IMR-90 (cell line): ENCODE measurements around the gene RRP1. TPM values are rescaled to one million over a fixed set of nuclear protein-coding genes. Genes with fewer than 3 reads are reported as not detected.

Experiments
- ATAC-seq: fragments of 200-7000 bp; cut with Tn5 transposase; 2 replicates; pipeline ENCODE4 v1.9.1; 2020; ENCODE audit warnings: low read depth, mild to moderate bottlenecking, moderate library complexity
- BruUV-seq: library from RNA; stranded (reverse); fragments of 400-500 nt; replicated peaks from 2 replicates; lab custom pipeline; 2021; lab: Mats Ljungman, UMichigan
- CTCF ChIA-PET: fragments of 300-600 bp; formaldehyde crosslinking; extraction: SDS; loops from one replicate; lab custom pipeline; 2021; ENCODE audit warnings: antibody characterized with exemption; lab: Yijun Ruan, JAX
- POLR2A ChIA-PET: fragments of 300-600 bp; sonication (Branson Sonifier 250); formaldehyde crosslinking; loops from one replicate; lab custom pipeline; 2022; ENCODE audit warnings: antibody characterized with exemption; ENCODE audit not compliant: unreplicated experiment; lab: Charles Lee
- DNase-seq: peaks from one replicate; pipeline ENCODE4 v3.0.0; 2013
- H2AFZ ChIP-seq: replicated peaks from 2 replicates; pipeline ENCODE3; 2013; ENCODE audit warnings: low read length, mild to moderate bottlenecking; ENCODE audit not compliant: poor library complexity
- H2AK5ac ChIP-seq: 2 replicates; pipeline ENCODE4 v1.6.1; 2013; ENCODE audit warnings: low read depth, low read length, inconsistent platforms
- H2AK9ac ChIP-seq: replicated peaks from 2 replicates; pipeline ENCODE3; 2013; ENCODE audit warnings: mild to moderate bottlenecking, low read depth, low read length, moderate library complexity; ENCODE audit not compliant: poor library complexity
- H2BK120ac ChIP-seq: 2 replicates; pipeline ENCODE4 v1.6.1; 2013; ENCODE audit warnings: low read depth, low read length, inconsistent platforms
- H2BK15ac ChIP-seq: 3 replicates; pipeline ENCODE4 v1.6.1; 2013; ENCODE audit warnings: low read depth, low read length, inconsistent platforms
- H2BK20ac ChIP-seq: 2 replicates; pipeline ENCODE4 v1.6.1; 2013; ENCODE audit warnings: low read depth, mild to moderate bottlenecking, inconsistent platforms, low read length, moderate library complexity
- H2BK5ac ChIP-seq: 2 replicates; pipeline ENCODE4 v1.6.1; 2013; ENCODE audit warnings: mild to moderate bottlenecking, low read depth, low read length, inconsistent platforms; ENCODE audit not compliant: poor library complexity, severe bottlenecking
- H3K14ac ChIP-seq: replicated peaks from 2 replicates; pipeline ENCODE4 v1.6.1; 2013; ENCODE audit warnings: low read depth, low read length, inconsistent platforms
- H3K18ac ChIP-seq: 2 replicates; pipeline ENCODE4 v1.6.1; 2013; ENCODE audit warnings: low read depth, low read length, control low read depth
- H3K23ac ChIP-seq: 2 replicates; pipeline ENCODE4 v1.6.1; 2013; ENCODE audit warnings: low read depth, low read length, inconsistent platforms
- H3K27ac ChIP-seq: 2 replicates; pipeline ENCODE4 v1.5.1; 2013; ENCODE audit warnings: mild to moderate bottlenecking, control low read depth, low read length; ENCODE audit not compliant: insufficient read depth
- H3K27me3 ChIP-seq: 2 replicates; pipeline ENCODE4 v1.6.1; 2013; ENCODE audit warnings: low read length; ENCODE audit not compliant: control insufficient read depth, insufficient read depth
- H3K36me3 ChIP-seq: 2 replicates; pipeline ENCODE4 v1.6.1; 2013; ENCODE audit warnings: low read length, mixed read lengths; ENCODE audit not compliant: control insufficient read depth, insufficient read depth
- H3K4ac ChIP-seq: 2 replicates; pipeline ENCODE4 v1.6.1; 2013; ENCODE audit warnings: low read depth, low read length, inconsistent platforms
- H3K4me1 ChIP-seq: 2 replicates; pipeline ENCODE4 v1.6.1; 2013; ENCODE audit warnings: low read length, mixed read lengths; ENCODE audit not compliant: control insufficient read depth, insufficient read depth
- H3K4me2 ChIP-seq: 2 replicates; pipeline ENCODE4 v1.6.1; 2013; ENCODE audit warnings: low read depth, mild to moderate bottlenecking, control low read depth, low read length, moderate library complexity
- H3K4me3 ChIP-seq: 2 replicates; pipeline ENCODE4 v1.5.1; 2013; ENCODE audit warnings: low read depth, mild to moderate bottlenecking, control low read depth, low read length, moderate library complexity; ENCODE audit not compliant: insufficient read depth
- H3K56ac ChIP-seq: 2 replicates; pipeline ENCODE4 v1.6.1; 2013; ENCODE audit warnings: low read length, inconsistent platforms; ENCODE audit not compliant: insufficient read depth; ENCODE audit errors: extremely low read depth
- H3K79me1 ChIP-seq, 2 experiments: 2 replicates each; pipeline ENCODE4 v1.6.1; 2013; ENCODE audit warnings: low read length in 2 of 2, inconsistent platforms in 1 of 2, low read depth in 1 of 2
- H3K9ac ChIP-seq: 2 replicates; pipeline ENCODE4 v1.6.1; 2013; ENCODE audit warnings: low read depth, low read length, control low read depth
- H3K9me1 ChIP-seq: 2 replicates; pipeline ENCODE4 v1.6.1; 2013; ENCODE audit warnings: low read length, inconsistent platforms; ENCODE audit not compliant: insufficient read depth
- H3K9me3 ChIP-seq: 2 replicates; pipeline ENCODE4 v1.6.1; 2013; ENCODE audit warnings: low read length; ENCODE audit not compliant: control insufficient read depth, insufficient read depth
- H4K20me1 ChIP-seq: 2 replicates; pipeline ENCODE4 v1.6.1; 2013; ENCODE audit warnings: low read length, inconsistent platforms; ENCODE audit not compliant: insufficient read depth
- H4K5ac ChIP-seq: 2 replicates; pipeline ENCODE4 v1.6.1; 2013; ENCODE audit warnings: mild to moderate bottlenecking, low read depth, low read length, control low read depth
- H4K8ac ChIP-seq, 2 experiments: 2 replicates each; pipeline ENCODE4 v1.6.1; 2013; ENCODE audit warnings: low read depth in 2 of 2, low read length in 2 of 2, control low read depth in 1 of 2, inconsistent platforms in 1 of 2
- H4K91ac ChIP-seq: 2 replicates; pipeline ENCODE4 v1.6.1; 2013; ENCODE audit warnings: low read depth, low read length, inconsistent platforms; ENCODE audit not compliant: insufficient read depth
- CEBPB ChIP-seq: IDR thresholded peaks from 2 replicates; pipeline ENCODE4 v1.6.1; 2012; ENCODE audit warnings: low read depth, low read length, improper control_type of control experiment
- FOS ChIP-seq: fragments of 150-350 bp; IDR thresholded peaks from 2 replicates; pipeline ENCODE4 v1.6.1; 2016; ENCODE audit warnings: low read depth, low read length
- MAFK ChIP-seq: IDR thresholded peaks from 2 replicates; pipeline ENCODE4 v1.6.1; 2012; ENCODE audit warnings: low read depth, low read length, improper control_type of control experiment
- RAD21 ChIP-seq: IDR thresholded peaks from 2 replicates; pipeline ENCODE4 v1.6.1; 2012; ENCODE audit warnings: low read length, improper control_type of control experiment
- RCOR1 ChIP-seq: IDR thresholded peaks from 2 replicates; pipeline ENCODE4 v1.6.1; 2012; ENCODE audit warnings: mild to moderate bottlenecking, low read length, improper control_type of control experiment; ENCODE audit not compliant: insufficient replicate concordance
- RFX5 ChIP-seq: IDR thresholded peaks from 2 replicates; pipeline ENCODE4 v1.8.0; 2012; ENCODE audit warnings: low read depth, mild to moderate bottlenecking, low read length, moderate library complexity
- WGBS, 2 experiments: methylation state at CpG; one replicate each; pipeline versions ENCODE4 v1.1.5 to v1.1.7; 2013; ENCODE audit warnings: missing lambda C conversion rate in 2 of 2; ENCODE audit not compliant: insufficient read length in 1 of 2; ENCODE audit errors: extremely low coverage in 2 of 2; 5-methylcytosine and 5-hydroxymethylcytosine counted together
- dilution Hi-C: fragments of 300-500 bp; cut with HindIII; formaldehyde crosslinking; loops from one replicate; pipeline ENCODE4 v1.14.3; 2018; ENCODE audit warnings: low sequenced_read_pairs; ENCODE audit not compliant: unreplicated experiment
- in situ Hi-C: fragments of 300-500 bp; cut with MboI; formaldehyde crosslinking; loops from 3 replicates; pipeline ENCODE4 v1.14.3; 2019; ENCODE audit warnings: low sequenced_read_pairs, inconsistent platforms, mixed read lengths
- intact Hi-C: fragments of 100-400 bp; cut with micrococcal nuclease; formaldehyde crosslinking; loops from 2 replicates; pipeline ENCODE4 v1.10.0; 2022
- polyA plus RNA-seq, 3 experiments: library from polyadenylated mRNA; depleted of rRNA; stranded (reverse); fragments of >200 nt; gene quantifications; 2 replicates each; pipeline ENCODE4 v1.2.3, GENCODE V29; 2012; ENCODE audit warnings: low replicate concordance in 1 of 3
- total RNA-seq: library from RNA; depleted of rRNA; stranded (reverse); fragments of >200 nt; gene quantifications from 2 replicates; pipeline ENCODE4 v1.2.3, GENCODE V29; 2012
- TF ChIP-seq, protein P1 (sequence below): fragments of 150-350 bp; IDR thresholded peaks from 2 replicates; pipeline ENCODE4 v1.6.1; 2017; ENCODE audit warnings: mild to moderate bottlenecking, antibody characterized with exemption, low read length, low read depth
- TF ChIP-seq, protein P2 (sequence below): fragments of 150-350 bp; IDR thresholded peaks from 2 replicates; pipeline ENCODE4 v1.6.1; 2016; ENCODE audit warnings: low read depth, mild to moderate bottlenecking, low read length, moderate library complexity, borderline replicate concordance

RRP1 gene
- total and polyA plus RNA-seq, 2 of the 4 experiments (the other 2 are of a cell fraction) = 20.2 to 23.3 TPM

DNA sequence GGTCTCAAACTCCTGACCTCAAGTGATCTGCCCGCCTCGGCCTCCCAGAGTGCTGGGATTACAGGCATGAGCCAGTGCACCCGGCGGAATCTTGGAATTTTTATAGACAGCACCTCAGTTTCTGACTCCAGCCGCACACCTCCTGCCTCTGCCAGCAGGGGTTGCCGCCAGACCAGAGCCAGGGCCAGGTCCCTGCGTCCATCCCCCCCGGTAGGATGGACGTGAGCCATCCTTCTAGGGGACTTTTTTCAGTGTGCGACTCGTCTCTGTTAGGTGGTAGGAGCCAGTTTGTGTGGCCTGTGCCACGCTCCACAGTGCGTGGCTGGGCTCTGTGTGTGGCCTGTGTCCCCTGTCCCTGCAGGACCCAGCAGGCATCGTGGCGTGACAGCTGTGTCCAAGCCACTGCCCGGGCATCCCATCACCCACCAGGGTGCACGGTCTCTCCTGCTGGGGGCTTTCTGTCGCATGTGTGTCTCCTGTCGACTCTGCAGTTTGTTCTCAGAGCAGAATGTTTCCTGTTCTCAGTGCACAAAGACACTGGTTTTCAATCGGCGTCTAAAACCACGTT is 28.9 kb upstream of the RRP1 start:
- H2AK5ac ChIP-seq = no peak overlapping the region
- no peak overlapping the region for H2BK15ac ChIP-seq
- H3K4me1 ChIP-seq = peaks cover 8% of the 10 kb centered on the region; the same call in 1 of the 2 replicates
- in situ Hi-C loops (no loop called here), dilution Hi-C loops (no loop called here), intact Hi-C loops (no loop called here)
- H3K4ac ChIP-seq = no peak overlapping the region
- no peak overlapping the region for H3K4me2 ChIP-seq
- no peak overlapping the region for H4K5ac ChIP-seq
- H2BK5ac ChIP-seq = no peak overlapping the region
- TF ChIP-seq MAFK (no peak), RCOR1 (no peak), RFX5 (no peak), RAD21 (no peak), FOS (no peak), CEBPB (no peak)
- TF ChIP-seq, protein P1, sequence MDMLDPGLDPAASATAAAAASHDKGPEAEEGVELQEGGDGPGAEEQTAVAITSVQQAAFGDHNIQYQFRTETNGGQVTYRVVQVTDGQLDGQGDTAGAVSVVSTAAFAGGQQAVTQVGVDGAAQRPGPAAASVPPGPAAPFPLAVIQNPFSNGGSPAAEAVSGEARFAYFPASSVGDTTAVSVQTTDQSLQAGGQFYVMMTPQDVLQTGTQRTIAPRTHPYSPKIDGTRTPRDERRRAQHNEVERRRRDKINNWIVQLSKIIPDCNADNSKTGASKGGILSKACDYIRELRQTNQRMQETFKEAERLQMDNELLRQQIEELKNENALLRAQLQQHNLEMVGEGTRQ = no peak
- TF ChIP-seq, protein P2, sequence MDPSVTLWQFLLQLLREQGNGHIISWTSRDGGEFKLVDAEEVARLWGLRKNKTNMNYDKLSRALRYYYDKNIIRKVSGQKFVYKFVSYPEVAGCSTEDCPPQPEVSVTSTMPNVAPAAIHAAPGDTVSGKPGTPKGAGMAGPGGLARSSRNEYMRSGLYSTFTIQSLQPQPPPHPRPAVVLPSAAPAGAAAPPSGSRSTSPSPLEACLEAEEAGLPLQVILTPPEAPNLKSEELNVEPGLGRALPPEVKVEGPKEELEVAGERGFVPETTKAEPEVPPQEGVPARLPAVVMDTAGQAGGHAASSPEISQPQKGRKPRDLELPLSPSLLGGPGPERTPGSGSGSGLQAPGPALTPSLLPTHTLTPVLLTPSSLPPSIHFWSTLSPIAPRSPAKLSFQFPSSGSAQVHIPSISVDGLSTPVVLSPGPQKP = no peak
- H3K36me3 ChIP-seq = peaks cover 60% of the 10 kb centered on the region
- no peak overlapping the region for H2BK20ac ChIP-seq
- H3K23ac ChIP-seq = no peak overlapping the region
- no peak overlapping the region for H4K91ac ChIP-seq
- no TSS peak for BruUV-seq
- no peak overlapping the region for H2AFZ ChIP-seq
- 0 out of 2 replicates have a peak, but pooled peaks cover 4% of the 10 kb centered on the region for H4K20me1 ChIP-seq
- POLR2A ChIA-PET = no interaction called here
- no peak overlapping the region for H2BK120ac ChIP-seq
- no peak overlapping the region for H3K18ac ChIP-seq
- H3K9me3 ChIP-seq = peaks cover 3% of the 10 kb centered on the region; the same call in 1 of the 2 replicates
- no peak overlapping the region for H3K56ac ChIP-seq
- CTCF ChIA-PET = no interaction called here
- H3K4me3 ChIP-seq = no peak overlapping the region
- no peak overlapping the region for H3K27ac ChIP-seq
- H3K27me3 ChIP-seq = no peaks in the 10 kb centered on the region
- H2AK9ac ChIP-seq = peak overlapping the region; percentile 46
- H3K14ac ChIP-seq = no peak overlapping the region
- peaks cover 2% of the 10 kb centered on the region; the same call in 1 of the 2 replicates for H3K9me1 ChIP-seq
- 94% methylated on average over 8 of the region's 22 CpGs; no CpG with 5 or more reads in 1 of the 2 experiments for WGBS, 2 experiments
- peaks cover 0 to 6% of the 10 kb centered on the region in 2 experiments; a peak in 1 of 4 replicates for H3K79me1 ChIP-seq
- DNase-seq (no peak), ATAC-seq (no peak)
- H4K8ac ChIP-seq = no peak overlapping the region
- no peak overlapping the region for H3K9ac ChIP-seq
